ENCODE results near the gene TRIM47. TPM values are rescaled to one million over a fixed set of nuclear protein-coding genes. Genes with fewer than 3 reads are reported as not detected.

The TRIM47 gene, protein sequence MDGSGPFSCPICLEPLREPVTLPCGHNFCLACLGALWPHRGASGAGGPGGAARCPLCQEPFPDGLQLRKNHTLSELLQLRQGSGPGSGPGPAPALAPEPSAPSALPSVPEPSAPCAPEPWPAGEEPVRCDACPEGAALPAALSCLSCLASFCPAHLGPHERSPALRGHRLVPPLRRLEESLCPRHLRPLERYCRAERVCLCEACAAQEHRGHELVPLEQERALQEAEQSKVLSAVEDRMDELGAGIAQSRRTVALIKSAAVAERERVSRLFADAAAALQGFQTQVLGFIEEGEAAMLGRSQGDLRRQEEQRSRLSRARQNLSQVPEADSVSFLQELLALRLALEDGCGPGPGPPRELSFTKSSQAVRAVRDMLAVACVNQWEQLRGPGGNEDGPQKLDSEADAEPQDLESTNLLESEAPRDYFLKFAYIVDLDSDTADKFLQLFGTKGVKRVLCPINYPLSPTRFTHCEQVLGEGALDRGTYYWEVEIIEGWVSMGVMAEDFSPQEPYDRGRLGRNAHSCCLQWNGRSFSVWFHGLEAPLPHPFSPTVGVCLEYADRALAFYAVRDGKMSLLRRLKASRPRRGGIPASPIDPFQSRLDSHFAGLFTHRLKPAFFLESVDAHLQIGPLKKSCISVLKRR
- 10 to 100 TPM; 33.2 to 62.5 (median 41.5) TPM for total RNA-seq

DNA sequence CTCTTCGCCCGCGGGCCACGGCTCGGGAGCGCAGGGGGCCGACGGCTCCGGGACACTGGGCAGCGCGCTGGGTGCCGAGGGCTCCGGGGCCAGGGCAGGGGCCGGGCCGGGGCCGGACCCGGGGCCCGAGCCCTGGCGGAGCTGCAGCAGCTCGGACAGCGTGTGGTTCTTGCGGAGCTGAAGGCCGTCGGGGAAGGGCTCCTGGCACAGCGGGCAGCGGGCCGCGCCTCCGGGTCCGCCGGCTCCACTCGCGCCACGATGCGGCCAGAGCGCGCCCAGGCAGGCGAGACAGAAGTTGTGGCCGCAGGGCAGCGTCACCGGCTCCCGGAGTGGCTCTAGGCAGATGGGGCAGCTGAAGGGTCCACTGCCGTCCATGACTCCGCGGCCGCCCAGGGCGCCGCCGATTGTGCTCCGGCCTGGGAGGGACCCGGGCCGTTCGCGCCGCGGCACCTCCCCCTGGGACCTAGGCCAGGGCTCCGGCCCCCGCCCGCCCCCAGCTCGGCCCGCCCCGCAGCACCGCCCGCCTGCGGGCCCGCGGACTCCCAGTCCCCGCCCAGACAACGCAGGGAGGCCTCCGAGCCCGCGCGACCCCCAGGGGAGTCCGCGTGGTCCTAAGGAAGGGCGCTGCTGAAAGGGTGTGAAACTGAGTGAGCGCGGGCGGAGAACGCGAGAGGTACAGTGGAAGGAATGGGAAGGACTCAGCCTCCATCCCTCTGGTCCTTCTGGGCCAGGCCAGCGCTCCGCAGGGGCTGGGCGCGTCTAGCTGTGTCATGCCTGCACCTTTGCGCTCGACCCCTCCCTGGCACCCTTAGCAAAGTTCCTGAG is at the start of gene TRIM47:
TRIM47 (minus strand) TSS at position 408 of the 825 bp plus-strand sequence; CDS start at position 375, 33 bp downstream.
- 1 to 4% methylated on average over 19 to 38 of the region's 87 CpGs for WGBS, 2 donors

DNA sequence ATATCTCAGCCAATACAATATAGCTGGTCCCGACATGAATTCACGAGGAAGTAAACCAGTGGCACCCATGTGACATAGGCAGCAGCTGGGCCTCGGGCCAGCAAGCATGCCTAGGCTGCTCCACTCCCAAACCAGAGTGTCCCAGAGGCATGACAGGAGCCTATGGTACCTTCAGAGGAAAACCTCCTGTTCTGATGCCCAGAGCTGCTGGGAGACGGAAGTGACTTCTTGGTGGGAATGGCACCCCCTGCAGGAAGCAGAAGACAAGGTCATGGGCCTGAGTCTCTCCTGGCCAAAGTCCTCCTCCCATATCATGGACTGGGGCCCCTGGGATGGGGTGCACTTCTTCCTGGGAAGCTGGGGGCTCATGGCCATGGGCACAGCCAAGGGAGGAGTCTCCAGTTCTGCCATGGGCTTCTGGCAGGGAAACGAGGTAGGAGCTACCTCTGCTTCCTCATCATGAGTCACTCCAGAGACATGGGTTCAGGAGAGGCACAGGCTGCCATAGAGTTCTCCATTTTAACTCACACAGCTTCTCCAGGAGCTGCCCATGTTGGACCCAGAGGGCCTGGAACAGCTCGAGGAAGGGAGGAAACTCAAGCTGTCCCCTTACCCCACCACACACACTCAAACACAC is 49.0 kb upstream of the TRIM47 start:
- WGBS, 2 donors: 41 to 43% methylated on average over 6 of the region's 6 CpGs
- TF ChIP-seq, protein P1, sequence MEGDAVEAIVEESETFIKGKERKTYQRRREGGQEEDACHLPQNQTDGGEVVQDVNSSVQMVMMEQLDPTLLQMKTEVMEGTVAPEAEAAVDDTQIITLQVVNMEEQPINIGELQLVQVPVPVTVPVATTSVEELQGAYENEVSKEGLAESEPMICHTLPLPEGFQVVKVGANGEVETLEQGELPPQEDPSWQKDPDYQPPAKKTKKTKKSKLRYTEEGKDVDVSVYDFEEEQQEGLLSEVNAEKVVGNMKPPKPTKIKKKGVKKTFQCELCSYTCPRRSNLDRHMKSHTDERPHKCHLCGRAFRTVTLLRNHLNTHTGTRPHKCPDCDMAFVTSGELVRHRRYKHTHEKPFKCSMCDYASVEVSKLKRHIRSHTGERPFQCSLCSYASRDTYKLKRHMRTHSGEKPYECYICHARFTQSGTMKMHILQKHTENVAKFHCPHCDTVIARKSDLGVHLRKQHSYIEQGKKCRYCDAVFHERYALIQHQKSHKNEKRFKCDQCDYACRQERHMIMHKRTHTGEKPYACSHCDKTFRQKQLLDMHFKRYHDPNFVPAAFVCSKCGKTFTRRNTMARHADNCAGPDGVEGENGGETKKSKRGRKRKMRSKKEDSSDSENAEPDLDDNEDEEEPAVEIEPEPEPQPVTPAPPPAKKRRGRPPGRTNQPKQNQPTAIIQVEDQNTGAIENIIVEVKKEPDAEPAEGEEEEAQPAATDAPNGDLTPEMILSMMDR (IDR thresholded peaks at IDR 0.05): no peak
- TF ChIP-seq POLR2A (IDR thresholded peaks at IDR 0.05): no peak
- DNase-seq (ENCODE audit: low spot score in 2 of 2): peak in 1 of 2 donors; percentile 68
- H3K4me3 ChIP-seq (ENCODE audit: low read depth, poor library complexity, severe bottlenecking): no peak overlapping the region
- intact Hi-C loops (cut with DNase I; ENCODE audit: low total_unique reads): no loop called here

More for the DNA sequence above, at the start of gene TRIM47:
- intact Hi-C loops (cut with DNase I; ENCODE audit: low total_unique reads): no loop called here
- peak in 1 of 2 donors; percentile 59 for TF ChIP-seq POLR2A (IDR thresholded peaks at IDR 0.05)
- TF ChIP-seq, protein P1 (IDR thresholded peaks at IDR 0.05): no peak
- DNase-seq (ENCODE audit: low spot score in 2 of 2): peak in 1 of 2 donors; percentile 94
- peak within 1 kb of the TSS; percentile 81 for H3K4me3 ChIP-seq (ENCODE audit: low read depth, poor library complexity, severe bottlenecking)

DNA sequence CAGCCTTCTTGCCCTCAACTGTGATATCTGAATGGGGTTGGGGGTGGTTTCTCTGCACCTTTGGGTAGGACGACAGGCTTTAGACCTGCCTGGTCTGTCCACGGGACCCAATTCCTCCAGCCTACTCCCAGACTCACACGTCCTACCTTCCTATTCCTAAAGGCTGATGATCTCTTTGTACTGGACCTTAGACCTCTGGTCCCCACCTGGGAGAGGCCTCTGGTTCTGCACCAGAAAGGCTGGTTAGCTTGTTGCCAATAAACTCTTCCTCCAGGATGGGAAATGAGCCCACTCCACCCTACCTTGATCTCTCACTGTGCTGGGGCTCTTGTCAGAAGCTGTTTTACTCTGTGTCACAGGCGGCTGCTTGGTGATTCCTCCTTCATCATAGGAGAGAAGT is 48.1 kb upstream of the TRIM47 start:
- DNase-seq (ENCODE audit: low spot score in 2 of 2): no peak
- 78 to 84% methylated on average over 4 of the region's 4 CpGs for WGBS, 2 donors
- intact Hi-C loops (cut with DNase I; ENCODE audit: low total_unique reads): no loop called here
- H3K4me3 ChIP-seq (ENCODE audit: low read depth, poor library complexity, severe bottlenecking): no peak overlapping the region
- TF ChIP-seq POLR2A (IDR thresholded peaks at IDR 0.05): no peak
- TF ChIP-seq, protein P1 (IDR thresholded peaks at IDR 0.05): no peak

DNA sequence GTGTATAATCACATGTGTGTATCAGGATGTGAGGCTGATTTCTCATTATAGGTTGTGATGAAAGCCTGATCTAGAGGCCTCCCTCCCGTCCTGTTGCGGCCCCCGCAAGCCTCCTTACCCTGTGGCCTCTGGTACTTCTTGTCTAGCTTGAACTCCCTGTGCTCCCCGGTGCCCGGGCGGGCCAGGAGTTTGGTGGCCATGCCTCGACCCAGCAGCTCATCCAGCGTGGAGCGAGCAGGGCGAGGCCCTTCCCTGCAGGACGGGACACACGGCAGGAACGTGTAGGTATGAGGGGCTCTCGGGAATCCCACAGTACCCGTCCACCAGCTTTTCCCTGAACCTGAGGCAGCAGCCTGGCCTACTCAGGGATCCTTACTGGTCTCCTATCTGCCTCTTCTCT is 47.5 kb upstream of the TRIM47 start:
- WGBS, 2 donors: 79 to 82% methylated on average over 15 of the region's 15 CpGs
- TF ChIP-seq POLR2A (IDR thresholded peaks at IDR 0.05): no peak
- TF ChIP-seq, protein P1 (IDR thresholded peaks at IDR 0.05): no peak
- intact Hi-C loops (cut with DNase I; ENCODE audit: low total_unique reads): no loop called here
- H3K4me3 ChIP-seq (ENCODE audit: low read depth, poor library complexity, severe bottlenecking): no peak overlapping the region
- no peak for DNase-seq (ENCODE audit: low spot score in 2 of 2)

DNA sequence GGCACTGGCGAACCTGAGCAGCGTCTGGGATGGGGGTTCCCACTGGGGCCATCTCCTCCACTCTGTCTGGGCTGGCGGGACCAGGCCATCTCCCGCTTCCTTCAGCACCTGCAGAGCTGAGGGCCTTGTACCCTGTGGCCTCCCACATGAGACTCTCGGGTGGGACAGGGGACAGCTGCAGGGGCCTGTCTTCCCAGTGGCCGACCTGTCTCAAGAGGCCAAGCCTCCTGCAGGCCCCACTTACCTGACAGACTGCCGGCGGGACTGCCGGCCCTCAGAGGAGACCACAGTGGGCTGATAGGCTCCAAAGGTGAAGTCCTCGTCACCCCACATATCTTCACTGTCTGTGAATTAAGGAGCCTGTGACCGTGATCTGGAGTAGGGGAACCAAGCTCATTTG is 46.7 kb upstream of the TRIM47 start:
- DNase-seq (ENCODE audit: low spot score in 2 of 2): no peak
- H3K4me3 ChIP-seq (ENCODE audit: low read depth, poor library complexity, severe bottlenecking): no peak overlapping the region
- WGBS, 2 donors: 95% methylated on average over 10 to 11 of the region's 11 CpGs
- intact Hi-C loops (cut with DNase I; ENCODE audit: low total_unique reads): no loop called here
- TF ChIP-seq, protein P1 (IDR thresholded peaks at IDR 0.05): no peak
- TF ChIP-seq POLR2A (IDR thresholded peaks at IDR 0.05): no peak

Measured in lower leg skin (tissue), 4 donors.